NCI-H748 (cell line): ENCODE results near the gene RRAD.
A peak's percentile ranks its signal among the peaks of the same experiment; 100 is the strongest.

Source experiments
- DNase-seq: peaks from one replicate; lab custom pipeline; 2025; ENCODE audit not compliant: unreplicated experiment; lab: John Stamatoyannopoulos, UW

The RRAD gene

GRCh38 chr16:66881560-66881959, 43.8 kb downstream of the RRAD start:
- DNase-seq = no peak

GRCh38 chr16:66881014-66881417, 44.3 kb downstream of the RRAD start:
- DNase-seq = no peak

- peak; percentile 94 for DNase-seq
These were observed 44.9 kb downstream of the RRAD start, which contains the start of gene PDP2 for GRCh38 chr16:66880288-66881013. Gene PDP2 (plus strand): TSS chr16:66880515. CDS start chr16:66884285, 3,770 bp downstream.

GRCh38 chr16:66878067-66878466, 47.3 kb downstream of the RRAD start:
- no peak for DNase-seq

- DNase-seq = no peak
These were observed 51.1 kb downstream of the RRAD start for GRCh38 chr16:66874079-66874775.

- no peak for DNase-seq
These were observed 51.7 kb downstream of the RRAD start for GRCh38 chr16:66873685-66874055.

GRCh38 chr16:66872943-66873684, 52.2 kb downstream of the RRAD start:
- DNase-seq = peak; percentile 77

- no peak for DNase-seq
These were observed 52.8 kb downstream of the RRAD start for GRCh38 chr16:66872559-66872942.

GRCh38 chr16:66871840-66872239, 53.5 kb downstream of the RRAD start:
- DNase-seq = no peak
